SK-N-MC (cell line): ENCODE results near the gene CRY2.

Experiments used
- EZH2 ChIP-seq: fragments of 200-600 bp; sonication (generic); IDR thresholded peaks from one replicate; pipeline ENCODE4 v1.6.1; 2017; ENCODE audit warnings: antibody characterized with exemption
- POLR2AphosphoS5 ChIP-seq: IDR thresholded peaks from 2 replicates; pipeline ENCODE4 v1.6.1; 2012; ENCODE audit warnings: mild to moderate bottlenecking, low read depth, low read length, borderline replicate concordance

GRCh38 chr11:45864041-45864440 is 16.8 kb downstream of the CRY2 start:
- TF ChIP-seq EZH2 (no peak), POLR2AphosphoS5 (no peak)
